ENCODE data around the gene DEDD. TPM values are rescaled to one million over a fixed set of nuclear protein-coding genes. Genes with fewer than 3 reads are reported as not detected.

The DEDD gene
- total and polyA plus RNA-seq, 8 donors: 25.8 to 55.8 (median 50.2) TPM

- intact Hi-C loops (cut with DNase I): no loop called here
- H3K27me3 ChIP-seq: peaks cover 0 to 8% of the 10 kb centered on the region in 2 donors
- H3K4me3 ChIP-seq: no peak overlapping the region
- H3K4me1 ChIP-seq: peaks cover 5 to 31% of the 10 kb centered on the region in 2 donors
- no peak for DNase-seq
- no peak for ATAC-seq
- H3K27ac ChIP-seq: no peak overlapping the region
- H3K36me3 ChIP-seq: no peaks in the 10 kb centered on the region
- no peak for TF ChIP-seq CTCF (IDR thresholded peaks at IDR 0.05)
- no peaks in the 10 kb centered on the region for H3K9me3 ChIP-seq
Observed at GRCh38 chr1:161079436-161080110, 52.9 kb downstream of the DEDD start.

- ATAC-seq: no peak
- no peaks in the 10 kb centered on the region for H3K36me3 ChIP-seq
- H3K4me3 ChIP-seq: no peak overlapping the region
- no peaks in the 10 kb centered on the region for H3K9me3 ChIP-seq
- H3K27me3 ChIP-seq: peaks cover 0 to 8% of the 10 kb centered on the region in 2 donors
- H3K4me1 ChIP-seq: peaks cover 0 to 9% of the 10 kb centered on the region in 2 donors
- no peak overlapping the region for H3K27ac ChIP-seq
- no peak for TF ChIP-seq CTCF (IDR thresholded peaks at IDR 0.05)
- intact Hi-C loops (cut with DNase I): no loop called here
- no peak for DNase-seq
Observed at GRCh38 chr1:161077426-161077825, 55.0 kb downstream of the DEDD start.

GRCh38 chr1:161076410-161076809, 56.1 kb downstream of the DEDD start:
- H3K27ac ChIP-seq: no peak overlapping the region
- ATAC-seq: no peak
- TF ChIP-seq CTCF (IDR thresholded peaks at IDR 0.05): no peak
- H3K4me3 ChIP-seq: no peak overlapping the region
- H3K9me3 ChIP-seq: no peaks in the 10 kb centered on the region
- H3K4me1 ChIP-seq: peaks cover 0 to 16% of the 10 kb centered on the region in 2 donors
- DNase-seq: no peak
- H3K36me3 ChIP-seq: no peaks in the 10 kb centered on the region
- peaks cover 0 to 8% of the 10 kb centered on the region in 2 donors for H3K27me3 ChIP-seq
- intact Hi-C loops (cut with DNase I): no loop called here

- no peak for ATAC-seq
- no peak overlapping the region for H3K27ac ChIP-seq
- peaks cover 0 to 19% of the 10 kb centered on the region in 2 donors for H3K4me1 ChIP-seq
- H3K36me3 ChIP-seq: no peaks in the 10 kb centered on the region
- no peak overlapping the region for H3K4me3 ChIP-seq
- DNase-seq: no peak
- peaks cover 0 to 5% of the 10 kb centered on the region in 2 donors for H3K27me3 ChIP-seq
- H3K9me3 ChIP-seq: no peaks in the 10 kb centered on the region
- intact Hi-C loops (cut with DNase I): no loop called here
- TF ChIP-seq CTCF (IDR thresholded peaks at IDR 0.05): no peak
Observed at GRCh38 chr1:161074676-161075368, 57.6 kb downstream of the DEDD start.

- intact Hi-C loops (cut with DNase I): no loop called here
- Histone ChIP-seq H3K27me3 (no peaks in the 10 kb centered on the region), H3K4me1 (peaks cover 0 to 21% of the 10 kb centered on the region in 2 donors), H3K27ac (no peak overlapping the region), H3K36me3 (no peaks in the 10 kb centered on the region), H3K9me3 (no peaks in the 10 kb centered on the region), H3K4me3 (no peak overlapping the region)
- TF ChIP-seq CTCF (IDR thresholded peaks at IDR 0.05): no peak
- no peak for DNase-seq
- ATAC-seq: no peak
Observed at GRCh38 chr1:161073474-161074121, 58.9 kb downstream of the DEDD start.
